GM12891 (cell line): ENCODE measurements around the gene AGXT.

ENCODE experiments used
- POLR2A ChIP-seq: IDR thresholded peaks from 2 replicates; pipeline ENCODE4 v1.6.1; 2011; ENCODE audit warnings: low read depth, low read length, control low read depth
- POLR2AphosphoS5 ChIP-seq: IDR thresholded peaks from 2 replicates; pipeline ENCODE4 v1.6.1; 2011; ENCODE audit warnings: low read depth, low read length, control low read depth
- SPI1 ChIP-seq: IDR thresholded peaks from 2 replicates; pipeline ENCODE4 v1.6.1; 2011; ENCODE audit warnings: low read depth, low read length, control low read depth
- TAF1 ChIP-seq: IDR thresholded peaks from 2 replicates; pipeline ENCODE4 v1.6.1; 2011; ENCODE audit warnings: low read depth, low read length, control low read depth

GRCh38 chr2:240855670-240856069 is 13.0 kb upstream of the AGXT start:
- TF ChIP-seq TAF1 (no peak), POLR2A (no peak), SPI1 (no peak), POLR2AphosphoS5 (no peak)
